ENCODE measurements around the gene ARMC2.

ARMC2 gene

GRCh38 chr6:109019911-109020310 lies 171.7 kb downstream of the ARMC2 start:
- DNase-seq (ENCODE audit: low spot score), result no peak

- no peak for DNase-seq (ENCODE audit: low spot score)
Observed at GRCh38 chr6:109021870-109022269, 173.6 kb downstream of the ARMC2 start.

GRCh38 chr6:109023356-109023925 lies 175.2 kb downstream of the ARMC2 start:
- no peak for DNase-seq (ENCODE audit: low spot score)

All from ecto neural progenitor cell (in vitro differentiated cells).